NCI-H774 (cell line): ENCODE results near the gene TLR9.

Experiments
- DNase-seq: peaks from one replicate; lab custom pipeline; 2025; lab: John Stamatoyannopoulos, UW

The TLR9 gene

GRCh38 chr3:52216585-52217408 lies 8.6 kb downstream of the TLR9 start:
- no peak for DNase-seq

DNA sequence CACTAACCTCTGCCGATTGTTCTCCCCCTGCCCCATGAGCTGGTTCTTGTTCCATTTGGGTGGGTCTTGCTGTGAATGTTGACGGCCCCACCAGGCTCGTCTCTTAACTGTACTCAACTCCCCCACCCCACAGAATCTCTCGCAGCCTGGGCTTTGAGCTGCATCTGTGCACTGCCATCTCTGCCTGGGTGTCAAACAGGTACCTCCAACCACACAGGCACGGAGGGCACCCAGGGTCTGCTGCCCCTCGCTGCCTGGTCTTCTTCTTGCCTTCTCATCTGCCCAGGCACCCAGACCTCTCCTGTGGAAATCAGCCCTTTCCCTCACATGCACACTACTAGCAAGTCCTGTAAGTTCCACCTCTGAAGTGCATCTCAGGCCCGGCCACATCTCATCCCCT lies 10.1 kb downstream of the TLR9 start:
- no peak for DNase-seq

- DNase-seq: no peak
These were observed 11.5 kb downstream of the TLR9 start for GRCh38 chr3:52213901-52214300.

DNA sequence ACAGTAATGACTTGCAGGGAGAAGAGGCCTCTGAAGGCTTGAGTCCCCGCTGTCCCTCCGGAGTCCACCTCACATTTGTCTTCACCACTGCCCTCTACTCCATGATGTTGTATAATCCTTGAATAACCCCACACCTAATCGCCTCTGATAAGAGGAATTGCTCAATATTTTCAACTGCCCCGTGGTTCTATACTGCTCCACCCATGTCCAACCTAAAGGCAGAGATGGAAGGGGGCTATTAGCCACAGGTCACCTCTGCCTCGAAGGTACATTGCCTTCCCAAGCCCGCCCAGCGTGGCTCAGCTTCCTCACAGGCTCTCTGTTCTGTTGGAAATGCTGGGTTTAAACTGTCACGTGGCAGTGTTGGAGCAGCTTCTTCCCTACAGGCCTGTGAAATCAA lies 12.4 kb downstream of the TLR9 start:
- DNase-seq: no peak

GRCh38 chr3:52211268-52211891 lies 14.1 kb downstream of the TLR9 start:
- DNase-seq: no peak

GRCh38 chr3:52210550-52211046 lies 14.8 kb downstream of the TLR9 start:
- DNase-seq: no peak

DNA sequence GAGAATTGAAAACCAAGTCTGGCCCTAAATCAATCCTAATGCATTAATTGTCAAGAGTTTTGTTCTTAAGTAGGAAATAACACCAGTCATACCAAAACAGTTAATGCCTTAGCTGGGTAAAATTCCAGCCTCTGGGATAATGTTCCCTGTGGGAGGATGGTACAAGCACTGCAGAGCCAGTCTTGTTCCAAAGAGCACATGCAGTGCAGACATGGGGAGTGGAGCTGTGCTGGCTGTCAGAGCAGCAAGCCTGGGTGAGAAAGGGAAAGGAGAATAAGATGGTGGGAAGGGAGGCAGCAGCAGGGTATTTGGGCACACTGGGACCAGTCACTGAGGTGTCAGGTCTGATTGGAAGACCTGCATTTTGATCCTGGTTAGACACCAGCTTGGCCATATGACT lies 15.4 kb downstream of the TLR9 start:
- no peak for DNase-seq

- no peak for DNase-seq
These were observed 16.9 kb downstream of the TLR9 start for GRCh38 chr3:52208556-52208955.

GRCh38 chr3:52205727-52206372 lies 19.6 kb downstream of the TLR9 start:
- no peak for DNase-seq

DNA sequence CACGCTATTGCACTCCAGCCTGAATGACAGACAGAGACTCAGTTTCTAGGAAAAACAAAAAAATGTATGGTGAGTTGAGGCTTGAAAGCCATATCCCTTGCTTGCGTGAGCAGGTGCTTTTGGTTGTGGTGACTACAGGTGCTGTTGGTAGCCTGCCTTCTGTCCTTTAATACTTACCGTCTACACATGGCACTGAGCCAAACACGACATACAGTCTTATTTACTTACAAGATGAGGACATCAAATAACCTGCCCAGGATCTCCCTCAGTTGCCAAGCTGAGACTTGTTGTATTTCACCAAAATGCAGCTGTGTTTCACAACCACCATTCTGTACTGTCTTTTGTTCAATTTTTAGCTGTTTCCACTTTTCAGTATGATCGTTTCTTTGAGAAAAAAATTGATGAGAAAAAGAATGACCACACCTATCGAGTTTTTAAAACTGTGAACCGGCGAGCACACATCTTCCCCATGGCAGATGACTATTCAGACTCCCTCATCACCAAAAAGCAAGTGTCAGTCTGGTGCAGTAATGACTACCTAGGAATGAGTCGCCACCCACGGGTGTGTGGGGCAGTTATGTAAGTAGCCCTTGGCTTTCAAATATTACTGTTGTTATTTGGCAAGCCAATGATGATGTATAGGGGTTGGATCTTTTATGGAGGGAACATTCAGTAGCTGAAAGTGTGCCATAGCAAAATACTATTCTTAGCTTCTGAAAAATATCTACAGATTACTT lies 20.9 kb downstream of the TLR9 start:
- DNase-seq: peak; percentile 61

GRCh38 chr3:52203701-52204100 lies 21.7 kb downstream of the TLR9 start:
- no peak for DNase-seq

GRCh38 chr3:52202384-52203077 lies 22.9 kb downstream of the TLR9 start:
- no peak for DNase-seq

DNA sequence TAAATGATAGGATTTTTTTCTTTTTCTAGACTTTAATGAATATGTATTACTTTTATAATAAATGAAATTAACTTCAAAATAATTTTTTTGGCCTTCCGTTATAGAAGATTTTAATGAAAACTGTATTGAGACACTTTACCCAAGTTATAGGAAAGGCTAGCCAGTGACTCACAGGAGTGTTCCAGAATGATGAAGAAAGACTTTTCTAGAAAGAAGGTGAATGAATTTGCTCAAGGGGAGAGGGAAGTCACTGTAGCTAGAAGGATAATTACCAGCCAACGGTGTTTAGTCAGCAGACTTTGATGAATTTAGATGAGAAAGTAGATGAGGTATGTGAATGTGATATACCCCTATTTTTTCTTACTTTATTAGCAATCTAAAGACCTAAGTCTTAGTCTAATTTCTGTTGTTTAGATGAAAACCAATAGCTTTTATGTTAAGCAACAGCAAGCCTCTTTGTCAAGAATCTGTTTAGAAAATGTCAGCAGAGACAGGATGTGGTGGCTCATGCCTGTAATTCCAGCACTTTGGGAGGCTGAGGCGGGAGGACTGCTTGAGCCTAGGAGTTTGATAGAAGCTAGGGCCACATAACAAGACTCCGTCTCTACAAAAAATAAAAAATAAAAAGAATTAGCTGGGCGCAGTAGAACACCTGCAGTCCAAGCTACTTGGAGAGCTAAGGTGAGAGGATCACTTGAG lies 24.3 kb downstream of the TLR9 start:
- no peak for DNase-seq

DNA sequence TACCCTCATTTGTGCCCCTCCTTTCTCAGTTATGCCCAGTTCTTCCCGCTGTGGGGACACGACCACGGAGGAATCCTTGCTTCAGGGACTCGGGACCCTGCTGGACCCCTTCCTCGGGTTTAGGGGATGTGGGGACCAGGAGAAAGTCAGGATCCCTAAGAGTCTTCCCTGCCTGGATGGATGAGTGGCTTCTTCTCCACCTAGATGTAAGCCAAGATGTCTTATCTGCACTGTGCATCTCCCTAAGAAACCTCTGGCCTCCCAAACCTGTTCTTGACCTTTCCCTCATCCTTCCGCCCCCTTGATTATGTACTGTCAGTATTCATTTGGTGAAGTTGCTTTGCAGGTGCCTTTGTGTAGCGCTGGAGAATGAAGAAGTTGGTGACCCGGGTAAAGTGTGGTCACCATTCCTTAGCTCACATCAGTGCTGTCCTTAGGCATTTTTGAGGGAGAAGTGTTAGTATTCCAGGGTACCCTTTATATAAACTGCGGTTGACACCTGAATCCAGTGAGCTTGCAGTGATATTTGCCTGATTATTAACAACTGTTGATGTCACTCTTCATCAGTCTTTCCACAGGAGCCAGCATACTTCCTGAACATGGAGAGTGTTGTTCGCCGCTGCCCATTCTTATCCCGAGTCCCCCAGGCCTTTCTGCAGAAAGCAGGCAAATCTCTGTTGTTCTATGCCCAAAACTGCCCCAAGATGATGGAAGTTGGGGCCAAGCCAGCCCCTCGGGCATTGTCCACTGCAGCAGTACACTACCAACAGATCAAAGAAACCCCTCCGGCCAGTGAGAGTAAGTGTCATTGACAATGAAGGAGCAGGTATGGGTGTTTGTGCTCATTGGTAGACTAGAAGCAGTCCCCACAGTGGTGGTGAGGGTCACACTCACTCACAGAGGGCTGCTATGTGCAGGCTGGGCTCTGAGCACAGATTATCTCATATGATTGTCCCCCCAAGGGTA lies 26.5 kb downstream of the TLR9 start:
- DNase-seq: no peak

DNA sequence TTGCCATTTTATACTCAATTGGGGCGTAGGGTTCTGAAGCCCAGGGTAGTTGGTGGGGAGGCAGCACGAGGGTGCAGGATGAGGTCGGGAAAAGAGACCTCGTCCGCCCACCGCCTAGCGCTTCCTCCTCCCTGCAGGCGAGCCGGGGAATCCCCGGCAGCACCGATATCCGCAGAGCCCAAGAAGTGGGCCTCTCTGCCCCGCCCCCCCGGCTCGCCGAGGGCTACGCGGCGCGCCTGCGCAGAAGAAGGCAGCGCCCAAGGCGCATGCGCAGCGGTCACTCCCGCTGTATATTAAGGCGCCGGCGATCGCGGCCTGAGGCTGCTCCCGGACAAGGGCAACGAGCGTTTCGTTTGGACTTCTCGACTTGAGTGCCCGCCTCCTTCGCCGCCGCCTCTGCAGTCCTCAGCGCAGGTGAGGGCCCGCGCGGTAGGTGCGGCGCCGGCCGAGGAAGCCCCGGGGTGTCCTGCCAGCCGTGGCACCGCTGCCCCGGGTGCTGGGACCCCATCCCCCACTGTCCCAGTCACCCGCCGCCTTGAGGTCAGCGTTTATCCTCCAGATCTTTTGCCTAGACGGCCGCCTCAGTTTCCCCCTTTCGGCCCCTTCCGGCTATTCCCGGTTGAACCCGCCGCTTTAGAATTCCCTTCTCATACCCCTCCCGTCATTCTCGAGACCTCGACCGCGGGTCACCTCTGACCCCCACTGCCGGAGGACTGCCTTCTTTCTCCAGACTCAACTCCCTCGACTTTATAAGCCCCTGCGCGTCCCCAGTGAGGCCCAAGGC lies 27.4 kb downstream of the TLR9 start, which contains the start of gene ALAS1:
ALAS1 (plus strand) TSS at position 319 of the 784 bp plus-strand sequence. CDS start 1,082 bp downstream, outside the sequence.
- peak; percentile 76 for DNase-seq

- DNase-seq: no peak
These were observed 28.0 kb downstream of the TLR9 start for GRCh38 chr3:52197499-52197841.

DNA sequence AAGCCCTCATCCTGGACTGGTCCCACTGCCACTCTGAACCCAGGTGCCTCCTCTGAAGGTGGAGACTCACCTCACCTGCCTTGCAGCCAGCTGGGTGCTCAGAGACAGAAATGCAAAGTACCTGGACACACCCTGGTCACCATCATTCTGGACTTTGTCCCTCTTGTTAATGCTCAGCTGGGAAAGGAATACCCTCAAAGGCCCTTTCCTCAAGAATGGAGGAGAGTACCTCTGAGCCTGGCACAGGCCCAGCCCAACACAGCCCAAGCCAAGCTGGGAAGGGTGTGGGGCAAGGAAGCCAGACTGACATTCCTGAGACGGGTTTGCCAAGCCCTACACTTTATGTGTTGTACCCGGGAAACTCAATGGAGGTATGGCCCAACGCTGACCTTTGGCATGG lies 28.5 kb downstream of the TLR9 start:
- DNase-seq: no peak

- DNase-seq: no peak
These were observed 29.6 kb downstream of the TLR9 start for GRCh38 chr3:52195823-52196331.

DNA sequence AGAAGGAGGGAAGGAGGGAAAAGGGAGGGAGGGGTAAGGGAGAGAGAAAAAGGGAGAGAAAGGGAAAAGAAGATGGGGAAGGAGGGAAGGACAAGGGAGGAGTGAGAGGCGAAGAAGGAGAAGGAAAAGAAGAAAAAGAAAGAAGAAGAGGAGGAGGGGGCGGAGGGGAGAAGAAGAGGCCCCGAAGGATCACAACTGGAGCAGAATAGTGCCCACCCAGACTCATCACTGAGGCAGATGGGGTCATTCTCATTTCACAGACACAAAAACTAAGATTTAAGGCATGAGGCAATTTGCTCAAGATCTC lies 30.2 kb downstream of the TLR9 start:
- DNase-seq: no peak
